ENCODE results near the gene DCUN1D3.
"Not testable (repeated sequence)": the region's sequence is repeated elsewhere in the genome, so short reads cannot be mapped to it uniquely, and the experiment has no call there.

DCUN1D3 gene

DNA sequence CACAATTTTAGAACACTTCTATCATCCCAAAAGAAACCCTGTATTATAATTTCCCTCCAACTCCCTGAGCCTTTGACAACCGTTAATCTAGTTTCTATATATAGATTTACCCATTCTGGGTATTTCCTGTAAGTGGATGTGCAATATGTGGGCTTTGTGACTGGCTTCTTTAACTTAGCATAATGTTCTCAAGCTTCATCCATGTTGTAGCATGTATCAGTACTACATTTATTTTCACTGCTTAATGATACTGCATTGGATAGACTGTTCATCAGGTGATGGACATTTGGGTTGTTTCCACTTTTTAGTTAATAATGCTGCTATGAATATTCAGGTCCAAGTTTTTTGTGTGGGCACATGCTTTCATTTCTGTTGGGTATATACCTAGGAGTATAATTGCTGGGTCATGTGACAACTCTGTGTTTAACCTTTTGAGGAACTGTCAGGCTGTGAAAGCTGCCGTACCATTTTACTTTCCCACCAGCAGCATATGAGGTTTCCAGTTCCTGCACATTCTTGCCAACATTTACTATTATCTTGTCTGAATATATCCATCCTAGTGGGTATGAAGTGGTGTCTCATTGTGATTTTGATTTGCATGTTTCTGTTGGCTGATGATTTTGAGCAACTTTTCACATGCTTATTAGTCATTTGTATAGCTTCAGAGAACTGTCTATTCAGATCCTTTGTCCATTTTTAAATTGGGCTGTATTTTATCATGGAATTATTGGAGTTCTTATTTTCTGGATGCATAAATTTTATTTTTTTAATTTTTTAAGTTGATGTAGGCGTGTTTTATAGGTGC, 77.4 kb downstream of the DCUN1D3 start:
- no peak for DNase-seq (ENCODE audit: low read depth)

DNA sequence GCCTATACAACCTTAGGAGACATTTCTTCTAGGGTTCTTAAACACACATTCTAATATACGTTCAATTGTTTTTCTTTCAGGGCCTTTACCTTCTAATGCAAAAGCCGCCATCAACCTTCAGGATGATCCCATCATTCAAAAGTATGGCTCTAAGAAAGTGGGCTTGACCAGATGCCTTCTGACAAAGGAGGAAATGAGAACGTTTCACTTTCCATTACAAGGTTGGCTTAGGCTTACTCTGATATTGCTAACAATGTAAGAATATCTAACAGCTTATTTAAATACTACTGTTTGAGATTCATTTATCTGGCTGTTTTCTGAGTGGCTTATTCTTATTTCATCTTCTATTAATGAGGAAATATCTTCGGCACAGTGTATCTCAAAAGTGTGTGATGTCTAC, 78.5 kb downstream of the DCUN1D3 start:
- DNase-seq (ENCODE audit: low read depth): no peak

DNA sequence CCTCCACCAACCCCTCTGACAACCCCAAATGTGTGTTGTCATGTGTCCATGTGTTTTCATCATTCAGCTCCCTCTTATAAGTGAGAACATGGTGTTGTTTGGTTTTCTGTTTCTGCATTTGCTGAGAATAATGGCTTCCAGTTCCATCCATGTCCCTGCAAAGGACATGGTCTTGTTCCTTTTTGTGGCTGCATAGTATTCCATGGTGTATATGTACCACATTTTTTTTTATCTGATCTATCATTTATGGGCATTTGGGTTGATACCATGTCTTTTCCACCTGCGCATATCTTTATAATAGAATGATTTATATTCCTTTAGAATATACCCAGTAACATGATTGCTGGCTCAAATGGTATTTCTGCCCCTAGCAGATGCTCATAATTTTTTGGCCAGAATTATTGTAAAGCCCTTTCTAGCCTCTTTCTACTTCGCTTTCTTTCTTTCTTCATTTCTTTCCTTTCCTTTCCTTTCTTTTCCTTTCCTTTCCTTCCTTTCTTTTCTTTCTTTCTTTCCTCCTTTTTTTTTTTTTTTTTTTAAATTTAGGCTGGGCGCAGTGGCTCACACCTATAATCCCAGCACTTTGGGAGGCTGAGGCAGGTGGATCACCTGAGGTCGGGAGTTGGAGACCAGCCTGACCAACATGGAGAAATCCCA, 81.1 kb downstream of the DCUN1D3 start:
- DNase-seq (ENCODE audit: low read depth): no peak

DNA sequence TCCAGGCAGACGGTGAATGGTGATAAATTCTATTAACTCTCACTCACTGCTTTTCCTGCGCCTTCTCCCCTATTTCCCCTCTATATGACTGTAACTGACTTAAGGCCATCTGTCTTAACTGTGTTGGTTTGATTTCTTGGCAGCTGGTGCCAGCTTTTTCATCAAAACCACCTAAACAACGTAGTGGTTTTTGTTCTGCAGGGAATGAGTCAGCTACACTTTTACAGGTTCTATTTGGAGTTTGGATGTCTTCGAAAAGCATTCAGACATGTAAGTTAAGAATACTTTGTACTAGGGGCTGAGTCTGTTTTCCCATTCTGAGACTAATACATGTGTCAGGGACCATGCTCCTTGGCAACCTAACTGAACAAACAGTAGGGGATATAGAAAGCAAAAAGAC, 85.4 kb downstream of the DCUN1D3 start:
- no peak for DNase-seq (ENCODE audit: low read depth)

DNA sequence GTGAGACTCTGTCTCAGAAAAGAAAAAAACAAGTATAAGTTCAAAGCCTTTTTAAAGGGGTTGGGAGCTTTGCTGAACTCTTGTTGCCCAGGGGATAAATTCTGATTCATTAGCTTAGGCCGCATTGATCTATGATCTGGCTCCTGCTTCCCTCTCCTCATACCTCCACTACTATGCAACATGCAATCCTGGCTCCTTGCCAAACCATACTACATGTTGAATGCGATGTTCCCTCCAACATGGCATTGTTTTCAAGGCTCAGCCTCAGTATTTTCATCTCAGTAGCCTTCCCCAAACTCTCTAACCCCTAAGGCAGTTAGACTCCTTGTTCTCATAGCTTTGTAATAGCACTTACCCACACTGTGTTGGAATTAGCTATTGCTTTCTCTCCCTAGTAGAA, 87.6 kb downstream of the DCUN1D3 start:
- no peak for DNase-seq (ENCODE audit: low read depth)

DNA sequence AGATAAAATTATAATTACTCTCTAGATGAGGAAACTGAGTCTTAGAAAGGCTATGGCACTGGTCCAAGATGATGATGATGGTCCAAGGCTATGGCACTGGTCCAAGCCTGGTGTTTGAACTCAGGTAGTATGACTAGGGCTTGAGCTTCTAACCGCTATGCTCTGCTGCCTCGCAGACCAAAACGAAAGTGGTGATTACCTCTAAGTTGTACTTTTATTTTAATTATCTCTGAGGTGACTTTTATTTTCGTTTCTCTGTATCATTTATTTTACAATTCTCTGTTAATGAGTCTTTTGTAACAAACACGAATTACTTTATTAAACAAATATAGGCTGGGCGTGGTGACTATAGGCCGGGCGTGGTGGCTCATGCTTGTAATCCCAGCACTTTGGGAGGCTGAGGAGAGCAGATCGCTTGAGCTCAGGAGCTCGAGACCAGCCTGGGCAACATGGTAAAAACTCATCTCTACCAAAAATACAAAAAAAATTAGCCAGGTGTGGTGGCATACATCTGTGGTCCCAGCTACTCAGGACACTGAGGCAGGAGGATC, 88.2 kb downstream of the DCUN1D3 start:
- no peak for DNase-seq (ENCODE audit: low read depth)

DNA sequence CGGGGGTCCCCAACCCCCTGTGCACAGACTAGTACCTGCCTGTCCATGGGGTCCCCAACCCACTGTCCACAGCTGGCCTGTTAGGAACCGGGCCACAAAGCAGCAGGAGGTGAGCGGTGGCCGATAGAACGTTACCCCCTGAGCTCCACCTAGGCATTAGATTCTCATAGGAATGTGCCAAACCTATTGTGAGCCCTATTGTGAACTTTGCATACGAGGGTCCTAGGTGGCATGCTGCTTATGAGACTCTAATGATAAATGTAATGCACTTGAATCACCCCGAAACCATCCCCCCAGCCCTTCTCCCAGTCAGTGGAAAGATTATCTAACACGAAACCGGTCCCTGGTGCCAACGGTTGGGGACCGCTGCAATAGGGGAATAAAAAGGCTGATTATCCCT, 92.3 kb downstream of the DCUN1D3 start:
- no peak for DNase-seq (ENCODE audit: low read depth)

DNA sequence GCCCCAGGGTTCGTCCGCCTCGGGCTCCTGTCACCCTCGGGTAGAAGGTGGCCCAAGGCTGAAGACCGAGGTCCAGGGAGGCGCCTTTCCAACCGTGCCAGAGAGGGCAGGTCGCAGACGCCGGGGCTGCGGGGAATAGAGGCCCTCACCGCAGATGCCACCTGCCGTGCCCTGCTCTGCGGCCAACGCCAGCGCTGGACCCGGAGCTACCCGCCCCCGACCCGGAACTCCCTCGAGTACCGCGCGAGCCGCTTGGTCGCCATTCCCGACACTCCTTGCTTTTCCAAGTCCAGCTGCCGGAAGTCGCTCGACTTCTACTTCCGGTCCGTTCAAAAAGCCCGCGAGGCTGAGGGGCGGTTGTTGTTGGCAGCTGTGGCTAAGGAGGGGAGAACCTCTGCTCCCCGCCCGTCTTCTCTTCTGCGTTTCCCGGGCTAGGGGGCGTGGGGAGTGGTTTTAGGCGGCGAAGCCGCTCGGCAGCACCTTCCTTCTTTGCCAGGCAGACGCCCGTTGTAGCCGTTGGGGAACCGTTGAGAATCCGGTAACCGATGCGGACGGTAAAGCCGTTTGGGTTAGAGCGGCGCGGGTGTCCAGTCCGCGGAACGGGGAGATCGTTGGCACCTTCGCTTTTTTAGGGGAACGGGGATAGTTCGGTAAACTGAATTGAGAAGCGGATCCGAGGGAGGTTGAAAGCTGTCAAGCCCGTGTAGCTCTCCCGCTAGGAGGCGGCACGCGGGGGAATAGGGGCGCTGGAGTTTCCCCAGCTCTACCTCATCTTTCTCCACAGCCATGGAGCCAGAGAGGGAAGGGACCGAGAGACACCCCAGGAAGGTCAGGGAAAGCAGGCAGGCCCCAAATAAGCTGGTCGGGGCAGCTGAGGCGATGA, 93.7 kb downstream of the DCUN1D3 start, which contains the start of the genes ERI2 and REXO5:
Gene ERI2, minus strand, starts transcription at position 305 of the 883 bp plus-strand sequence. Its CDS starts 42 bp downstream, at position 263.
Gene REXO5, plus strand, starts transcription at position 360 of the 883 bp plus-strand sequence. Its CDS starts 427 bp downstream, at position 787.
- peak; percentile 50 for DNase-seq (ENCODE audit: low read depth)

DNA sequence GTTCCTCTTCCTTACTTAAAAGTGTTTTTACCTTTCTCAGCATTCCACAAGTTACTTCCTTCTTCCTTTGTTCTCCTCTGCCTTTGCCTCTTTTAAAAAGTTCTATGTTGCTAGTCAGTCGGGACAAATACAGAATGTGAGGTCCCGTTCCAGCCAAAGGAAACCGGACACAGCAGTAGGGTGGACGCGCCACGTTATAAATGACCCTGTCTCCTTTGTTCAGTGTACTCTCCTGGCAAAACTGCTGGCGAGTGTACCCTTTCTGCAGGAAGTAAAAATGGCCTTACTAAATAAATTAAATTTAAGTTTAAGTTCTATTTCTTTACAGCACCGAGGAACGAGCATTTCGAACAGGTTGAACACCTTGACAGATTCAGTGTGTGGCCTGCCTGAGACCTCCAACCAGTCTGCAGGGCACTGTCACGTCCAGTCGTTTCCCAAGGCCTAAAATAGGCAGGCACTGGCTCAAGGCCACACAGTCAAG, 94.4 kb downstream of the DCUN1D3 start:
- not testable (repeated sequence) for DNase-seq (ENCODE audit: low read depth)
